PC-9 (cell line): ENCODE data around the gene IQSEC1.

Source experiments
- EZH2 ChIP-seq: fragments of 200-600 bp; sonication (generic); IDR thresholded peaks from 2 replicates; pipeline ENCODE4 v1.8.0; 2017; ENCODE audit warnings: antibody characterized with exemption, low read depth
- TF ChIP-seq, protein P1 (sequence below): fragments of 200-600 bp; sonication (generic); conservative IDR thresholded peaks from 2 replicates; pipeline ENCODE4 v1.6.1; 2017; ENCODE audit warnings: mixed run types, antibody characterized with exemption, mild to moderate bottlenecking, moderate library complexity

DNA sequence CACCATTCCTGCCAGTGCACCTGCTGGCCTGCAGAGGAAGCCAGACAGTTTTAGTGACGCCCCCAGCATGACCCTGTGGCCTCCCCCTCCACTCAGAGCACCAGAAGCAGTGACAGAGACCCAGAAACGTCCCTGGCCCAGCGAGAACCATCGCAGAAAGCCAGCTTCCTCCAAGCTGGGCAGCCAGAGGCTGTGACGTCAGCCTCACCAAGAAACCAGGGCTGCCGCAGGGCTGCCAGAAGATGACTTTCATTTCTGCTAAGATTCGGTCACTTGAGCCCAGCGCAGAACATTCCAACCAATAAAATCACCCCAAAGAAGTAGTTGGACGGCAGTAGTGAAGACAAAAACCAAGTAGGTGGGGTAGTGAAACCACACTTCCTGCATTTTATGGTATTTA, 202.3 kb downstream of the IQSEC1 start:
- TF ChIP-seq, protein P1, sequence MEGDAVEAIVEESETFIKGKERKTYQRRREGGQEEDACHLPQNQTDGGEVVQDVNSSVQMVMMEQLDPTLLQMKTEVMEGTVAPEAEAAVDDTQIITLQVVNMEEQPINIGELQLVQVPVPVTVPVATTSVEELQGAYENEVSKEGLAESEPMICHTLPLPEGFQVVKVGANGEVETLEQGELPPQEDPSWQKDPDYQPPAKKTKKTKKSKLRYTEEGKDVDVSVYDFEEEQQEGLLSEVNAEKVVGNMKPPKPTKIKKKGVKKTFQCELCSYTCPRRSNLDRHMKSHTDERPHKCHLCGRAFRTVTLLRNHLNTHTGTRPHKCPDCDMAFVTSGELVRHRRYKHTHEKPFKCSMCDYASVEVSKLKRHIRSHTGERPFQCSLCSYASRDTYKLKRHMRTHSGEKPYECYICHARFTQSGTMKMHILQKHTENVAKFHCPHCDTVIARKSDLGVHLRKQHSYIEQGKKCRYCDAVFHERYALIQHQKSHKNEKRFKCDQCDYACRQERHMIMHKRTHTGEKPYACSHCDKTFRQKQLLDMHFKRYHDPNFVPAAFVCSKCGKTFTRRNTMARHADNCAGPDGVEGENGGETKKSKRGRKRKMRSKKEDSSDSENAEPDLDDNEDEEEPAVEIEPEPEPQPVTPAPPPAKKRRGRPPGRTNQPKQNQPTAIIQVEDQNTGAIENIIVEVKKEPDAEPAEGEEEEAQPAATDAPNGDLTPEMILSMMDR = no peak
- no peak for TF ChIP-seq EZH2
